ENCODE data around the gene MYT1. TPM values are rescaled to one million over a fixed set of nuclear protein-coding genes. Genes with fewer than 3 reads are reported as not detected.

MYT1 gene
- total RNA-seq, 1 experiment from 2014 or later, result 7.1 TPM

DNA sequence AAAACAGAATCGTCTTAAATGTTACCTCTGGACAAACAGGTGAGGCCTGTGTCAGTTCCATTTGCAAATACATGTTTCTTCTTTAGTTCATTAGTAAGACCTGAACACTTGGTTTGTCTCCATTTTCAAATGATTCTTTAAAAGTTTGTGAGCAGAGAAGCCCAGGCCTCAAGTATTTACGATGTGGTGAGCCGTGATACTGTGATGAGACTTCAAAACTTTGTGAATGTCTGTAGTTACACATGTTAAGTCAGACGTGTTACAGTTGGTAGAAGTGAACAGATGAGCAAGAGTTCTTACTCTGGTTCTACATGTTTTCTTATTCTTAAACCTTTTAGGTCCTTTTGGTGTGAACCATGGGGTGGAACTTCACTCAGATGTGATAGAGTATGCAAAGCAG, 99.8 kb downstream of the MYT1 start:
- CTCF ChIA-PET, result no interaction called here
- TF ChIP-seq EGR1 (IDR thresholded peaks at IDR 0.05; ENCODE audit: low read depth) (no peak), MAX (IDR thresholded peaks at IDR 0.05) (no peak), EZH2phosphoT487 (IDR thresholded peaks at IDR 0.05; ENCODE audit: borderline replicate concordance) (no peak), SP1 (IDR thresholded peaks at IDR 0.05; ENCODE audit: low read depth) (no peak), REST (IDR thresholded peaks at IDR 0.05; ENCODE audit: low read depth) (no peak)
- TF ChIP-seq, protein P1, sequence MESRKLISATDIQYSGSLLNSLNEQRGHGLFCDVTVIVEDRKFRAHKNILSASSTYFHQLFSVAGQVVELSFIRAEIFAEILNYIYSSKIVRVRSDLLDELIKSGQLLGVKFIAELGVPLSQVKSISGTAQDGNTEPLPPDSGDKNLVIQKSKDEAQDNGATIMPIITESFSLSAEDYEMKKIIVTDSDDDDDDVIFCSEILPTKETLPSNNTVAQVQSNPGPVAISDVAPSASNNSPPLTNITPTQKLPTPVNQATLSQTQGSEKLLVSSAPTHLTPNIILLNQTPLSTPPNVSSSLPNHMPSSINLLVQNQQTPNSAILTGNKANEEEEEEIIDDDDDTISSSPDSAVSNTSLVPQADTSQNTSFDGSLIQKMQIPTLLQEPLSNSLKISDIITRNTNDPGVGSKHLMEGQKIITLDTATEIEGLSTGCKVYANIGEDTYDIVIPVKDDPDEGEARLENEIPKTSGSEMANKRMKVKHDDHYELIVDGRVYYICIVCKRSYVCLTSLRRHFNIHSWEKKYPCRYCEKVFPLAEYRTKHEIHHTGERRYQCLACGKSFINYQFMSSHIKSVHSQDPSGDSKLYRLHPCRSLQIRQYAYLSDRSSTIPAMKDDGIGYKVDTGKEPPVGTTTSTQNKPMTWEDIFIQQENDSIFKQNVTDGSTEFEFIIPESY (IDR thresholded peaks at IDR 0.05; ENCODE audit: extremely low read depth, insufficient replicate concordance, low read length), result no peak
- no peaks in the 10 kb centered on the region for H3K9me3 ChIP-seq (ENCODE audit: control insufficient read depth in 1 of 2, insufficient read depth in 1 of 2, low read depth in 1 of 2, low read length in 2 of 2)
- no peak overlapping the region for H3K9ac ChIP-seq (ENCODE audit: low read length)
- H3K4me3 ChIP-seq (replicated peaks in 1 of 2; ENCODE audit: low read depth in 1 of 2, low read length in 2 of 2), result no peak overlapping the region
- peaks cover 4 to 6% of the 10 kb centered on the region in 2 experiments; a peak in 3 of 4 replicates for H3K36me3 ChIP-seq (ENCODE audit: control insufficient read depth in 1 of 2, insufficient read depth in 2 of 2, low read length in 2 of 2)
- no peak for DNase-seq (ENCODE audit: low read depth, low spot score)
- H3K4me1 ChIP-seq (ENCODE audit: control insufficient read depth in 1 of 2, insufficient read depth in 2 of 2, low read length in 2 of 2), result no peaks in the 10 kb centered on the region
- no peaks in the 10 kb centered on the region for H3K9me2 ChIP-seq (ENCODE audit: insufficient read depth)
- RAD21 ChIA-PET (ENCODE audit: low non-redundant PET in 1 of 2, low total read pairs in 2 of 2, uncharacterized antibody in 2 of 2, unreplicated experiment in 2 of 2), result no interaction called here
- intact Hi-C loops (cut with micrococcal nuclease), result no loop called here
- H3K27me3 ChIP-seq (ENCODE audit: insufficient read depth, low read length), result no peaks in the 10 kb centered on the region
- POLR2A ChIA-PET, result no interaction called here
- no peaks in the 10 kb centered on the region for H3K79me2 ChIP-seq (ENCODE audit: insufficient read depth, low read length)
- H4K20me1 ChIP-seq (ENCODE audit: insufficient read depth), result no peaks in the 10 kb centered on the region
- no peak overlapping the region for H2AFZ ChIP-seq (ENCODE audit: low read depth, low read length, poor library complexity, severe bottlenecking)
- no peak for ATAC-seq
- H3K27ac ChIP-seq (ENCODE audit: low read depth, low read length), result no peak overlapping the region
- no peak overlapping the region for H3K4me2 ChIP-seq (ENCODE audit: low read length)
- no TSS peak for BruUV-seq (replicated peaks)

Measured in HCT116 (cell line).